ENCODE results near the gene CES3. TPM values are rescaled to one million over a fixed set of nuclear protein-coding genes. Genes with fewer than 3 reads are reported as not detected.

The CES3 gene
- total RNA-seq, 2 experiments from 2014 or later: 1.6 to 3.0 TPM

DNA sequence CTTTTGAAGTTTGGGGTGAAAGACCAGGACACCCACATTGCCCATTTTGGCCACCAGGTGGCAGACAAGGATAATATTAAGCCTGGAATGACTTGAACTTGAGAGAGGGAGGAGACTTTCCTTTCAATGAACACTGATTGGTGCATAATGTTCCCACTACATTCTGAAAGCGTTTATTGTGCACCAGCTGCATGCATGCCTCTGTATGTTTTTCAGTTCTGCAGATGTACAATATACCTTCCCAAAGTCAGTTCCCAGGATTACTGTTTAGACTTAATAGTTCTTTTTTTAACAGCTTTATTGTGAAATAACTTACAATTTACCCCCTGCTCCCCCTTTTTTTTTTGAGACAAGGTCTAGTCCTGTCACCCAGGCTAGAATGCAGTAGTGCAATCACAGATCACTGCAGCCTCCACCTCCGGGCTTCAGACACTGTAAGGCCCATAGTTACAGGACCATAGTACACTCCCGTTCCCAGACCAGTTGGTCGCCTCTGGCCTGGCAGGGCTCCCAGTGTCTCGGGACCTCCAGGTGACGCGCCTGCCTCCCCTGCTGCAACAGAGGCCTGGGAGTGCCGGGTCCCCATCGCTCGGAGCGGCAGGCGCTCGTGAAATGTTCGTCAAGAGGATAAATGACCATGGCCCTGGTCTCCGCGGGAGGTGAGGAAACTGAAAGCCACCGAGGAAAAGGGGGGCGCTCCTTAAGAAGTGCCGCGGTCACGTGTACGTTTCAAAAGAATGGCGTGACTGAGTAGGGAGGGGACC, 13.6 kb upstream of the CES3 start:
- no peak overlapping the region for H3K27ac Mint-ChIP-seq
- ChIA-PET CTCF (interaction anchor here (0.6 to 1.3 kb wide), 11 partner anchors 9 to 250 kb away, joined by 3 to 7 read pairs (median 4); partner anchors contain the start of genes CES3, FBXL8, HSF4 and TRADD), POLR2A (interaction anchor here (0.6 kb wide), 1 partner anchor 397 kb away, joined by 4 read pairs; no protein-coding TSS in a partner anchor)
- H3K9me3 Mint-ChIP-seq: no peaks in the 10 kb centered on the region
- H3K36me3 Mint-ChIP-seq: peaks cover 7% of the 10 kb centered on the region
- intact Hi-C loops (cut with micrococcal nuclease): loop anchor here (2.0 kb wide), 2 partner anchors 53 to 211 kb away; partner anchors contain the start of genes FBXL8 and TRADD
- peak; percentile 91 for DNase-seq
- H3K4me1 Mint-ChIP-seq (ENCODE audit: low read depth): peaks cover 19% of the 10 kb centered on the region
- peaks cover 31% of the 10 kb centered on the region for H3K27me3 Mint-ChIP-seq
- H3K4me3 Mint-ChIP-seq: peak overlapping the region; percentile 72

DNA sequence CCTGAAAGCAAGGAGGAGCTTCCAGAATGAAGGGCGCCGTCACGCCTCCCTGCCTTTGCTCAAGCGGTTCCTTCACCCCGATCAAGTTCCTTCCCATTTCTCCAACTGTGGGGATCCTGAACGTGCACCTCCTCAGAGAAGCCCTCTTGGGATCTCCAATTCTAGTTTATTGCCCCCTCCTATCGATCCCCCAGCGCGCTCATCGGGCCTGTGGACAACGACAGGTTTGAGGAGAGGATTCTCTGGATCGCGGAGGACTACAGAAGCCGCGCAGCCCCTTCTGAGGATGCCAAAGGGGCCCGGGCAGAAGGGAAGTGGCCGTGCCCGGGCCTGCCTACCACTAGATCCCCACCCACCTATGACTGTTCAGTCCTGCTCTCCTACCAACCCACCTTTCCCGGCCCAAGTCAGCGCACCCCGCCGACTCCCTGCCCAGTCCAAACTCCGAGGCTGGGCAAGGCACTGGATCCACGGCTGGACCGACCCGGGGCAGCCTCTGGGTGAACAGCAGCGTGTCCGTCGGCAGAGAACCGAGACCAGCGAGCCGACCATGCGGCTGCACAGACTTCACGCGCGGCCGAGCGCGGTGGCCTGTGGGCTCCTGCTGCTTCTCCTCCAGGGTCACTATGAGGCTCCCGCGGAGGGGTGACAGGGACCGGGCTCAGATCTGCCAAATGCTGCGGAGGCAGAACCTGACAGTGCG, 12.8 kb upstream of the CES3 start:
- CTCF ChIA-PET: interaction anchor here (1.1 to 1.3 kb wide), 4 partner anchors 13 to 207 kb away, joined by 3 to 7 read pairs (median 6); partner anchors contain the start of gene CES3
- Mint-ChIP-seq H3K4me1 (ENCODE audit: low read depth) (peaks cover 19% of the 10 kb centered on the region), H3K4me3 (peak overlapping the region; percentile 72), H3K27ac (no peak overlapping the region), H3K27me3 (peaks cover 36% of the 10 kb centered on the region), H3K9me3 (no peaks in the 10 kb centered on the region), H3K36me3 (peaks cover 2% of the 10 kb centered on the region)
- DNase-seq: no peak
- POLR2A ChIA-PET: no interaction called here
- intact Hi-C loops (cut with micrococcal nuclease): no loop called here

DNA sequence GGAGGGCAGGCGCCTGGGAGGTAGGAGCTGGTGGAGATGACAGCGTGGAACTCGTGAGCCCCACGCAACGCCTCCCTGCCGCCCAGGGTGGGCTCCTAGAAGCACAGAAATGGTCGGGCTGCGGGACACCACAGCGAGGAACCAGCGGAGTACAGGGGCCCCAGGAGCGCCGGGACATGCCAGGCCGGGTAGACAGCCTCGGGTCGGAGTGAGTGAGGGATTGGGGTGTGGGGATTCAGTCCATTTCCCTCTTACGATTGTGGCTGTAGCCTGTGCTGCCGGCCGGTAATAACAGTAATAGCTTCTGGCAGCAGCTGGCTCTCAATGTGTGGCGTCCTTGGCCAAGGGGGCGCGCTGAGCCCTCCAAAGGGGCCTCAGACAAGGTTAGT, 12.2 kb upstream of the CES3 start:
- Mint-ChIP-seq H3K27me3 (peaks cover 37% of the 10 kb centered on the region), H3K27ac (no peak overlapping the region), H3K36me3 (peaks cover 2% of the 10 kb centered on the region), H3K4me3 (peak overlapping the region; percentile 72), H3K4me1 (ENCODE audit: low read depth) (peaks cover 19% of the 10 kb centered on the region), H3K9me3 (no peaks in the 10 kb centered on the region)
- no peak for DNase-seq
- ChIA-PET CTCF (interaction anchor here (1.1 to 1.2 kb wide), 2 partner anchors 95 to 236 kb away, joined by 3 to 4 read pairs; no protein-coding TSS in a partner anchor), POLR2A (interaction anchor here (0.7 kb wide), 1 partner anchor 15 kb away, joined by 3 read pairs; no protein-coding TSS in a partner anchor)
- intact Hi-C loops (cut with micrococcal nuclease): no loop called here

DNA sequence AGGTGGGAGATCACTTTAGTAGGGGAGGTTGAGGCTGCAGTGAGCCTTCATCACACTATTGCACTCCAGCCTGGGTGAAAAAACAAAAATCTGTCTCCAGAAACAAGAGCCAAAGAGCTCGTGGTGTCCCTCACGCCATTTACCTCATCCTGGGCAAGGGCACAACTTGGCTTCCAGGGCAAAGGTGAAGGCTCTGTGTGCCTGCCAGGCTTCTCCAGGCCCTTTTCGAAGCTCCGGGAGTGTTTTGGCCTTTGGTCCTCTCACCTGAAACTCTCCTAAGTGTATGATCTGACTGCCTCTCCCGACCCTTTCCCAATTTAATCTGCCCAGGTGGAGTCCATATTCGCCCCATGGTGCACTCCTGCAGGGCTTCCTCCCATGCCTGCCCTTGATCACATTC, 11.6 kb upstream of the CES3 start:
- H3K4me3 Mint-ChIP-seq: no peak overlapping the region
- intact Hi-C loops (cut with micrococcal nuclease): no loop called here
- H3K36me3 Mint-ChIP-seq: peaks cover 2% of the 10 kb centered on the region
- peaks cover 19% of the 10 kb centered on the region for H3K4me1 Mint-ChIP-seq (ENCODE audit: low read depth)
- no peaks in the 10 kb centered on the region for H3K9me3 Mint-ChIP-seq
- H3K27ac Mint-ChIP-seq: no peak overlapping the region
- ChIA-PET CTCF (interaction anchor here (1.1 to 1.2 kb wide), 2 partner anchors 95 to 235 kb away, joined by 3 to 4 read pairs; no protein-coding TSS in a partner anchor), POLR2A (interaction anchor here (0.7 kb wide), 1 partner anchor 16 kb away, joined by 3 read pairs; no protein-coding TSS in a partner anchor)
- DNase-seq: no peak
- peaks cover 40% of the 10 kb centered on the region for H3K27me3 Mint-ChIP-seq

DNA sequence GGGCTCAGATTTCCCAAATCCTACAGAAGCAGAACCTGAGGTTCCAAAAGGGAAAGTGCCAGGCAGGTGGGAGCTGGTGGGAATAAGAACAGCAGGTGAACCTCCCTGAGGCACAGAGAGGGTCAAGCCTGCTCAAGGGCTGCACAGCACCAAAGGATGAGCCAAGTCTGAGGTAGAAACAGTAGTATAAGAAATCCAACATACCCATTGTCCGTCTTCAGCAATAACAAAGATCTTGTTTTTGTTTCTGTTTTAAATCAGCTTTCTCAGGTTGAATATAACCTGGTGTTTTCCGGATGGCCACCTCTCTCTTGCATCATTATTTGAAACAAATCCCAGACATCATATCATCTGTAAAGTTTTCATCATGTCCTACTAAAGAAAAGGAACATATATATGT, 10.6 kb upstream of the CES3 start:
- POLR2A ChIA-PET: no interaction called here
- DNase-seq: no peak
- CTCF ChIA-PET: interaction anchor here (0.6 kb wide), 1 partner anchor 187 kb away, joined by 4 read pairs; no protein-coding TSS in a partner anchor
- no peaks in the 10 kb centered on the region for H3K9me3 Mint-ChIP-seq
- intact Hi-C loops (cut with micrococcal nuclease): no loop called here
- peaks cover 40% of the 10 kb centered on the region for H3K27me3 Mint-ChIP-seq
- no peak overlapping the region for H3K27ac Mint-ChIP-seq
- H3K36me3 Mint-ChIP-seq: peaks cover 2% of the 10 kb centered on the region
- H3K4me3 Mint-ChIP-seq: no peak overlapping the region
- peaks cover 19% of the 10 kb centered on the region for H3K4me1 Mint-ChIP-seq (ENCODE audit: low read depth)

DNA sequence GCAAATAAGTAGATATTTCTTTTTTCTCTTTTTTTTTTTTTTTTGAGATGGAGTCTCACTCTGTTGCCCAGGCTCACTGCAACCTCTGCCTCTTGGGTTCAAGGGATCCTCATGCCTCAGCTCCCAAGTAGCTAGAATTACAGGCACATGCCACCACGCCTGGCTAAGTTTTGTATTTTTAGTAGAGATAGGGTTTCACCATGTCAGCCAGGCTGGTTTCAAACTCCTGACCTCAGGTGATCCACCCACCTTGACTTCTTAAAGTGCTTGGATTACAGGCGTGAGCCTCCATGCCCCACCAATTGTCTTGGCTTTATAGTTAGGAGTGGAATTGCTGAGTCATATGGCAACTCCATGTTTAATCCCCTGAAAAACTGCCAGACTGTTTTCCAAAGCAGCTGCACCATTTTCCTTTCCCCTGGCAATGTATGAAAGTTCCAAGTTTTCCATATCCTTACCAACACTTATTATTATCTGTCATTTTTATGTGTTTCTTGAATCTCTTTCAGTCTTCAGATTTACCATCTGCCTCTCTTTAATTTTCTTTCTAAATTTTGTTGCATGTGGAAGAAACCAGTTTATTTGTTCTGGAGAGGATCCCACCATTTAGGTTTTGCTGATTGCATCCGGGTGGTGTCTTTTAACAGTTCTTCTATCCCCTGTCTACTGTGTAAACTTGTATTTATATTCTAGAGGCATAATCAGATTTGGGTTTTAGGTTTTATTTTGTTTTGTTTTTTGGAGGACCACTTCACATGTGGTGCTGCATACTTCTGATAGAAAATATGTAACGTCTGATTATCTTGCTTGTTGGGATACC, 9.9 kb upstream of the CES3 start:
- intact Hi-C loops (cut with micrococcal nuclease): no loop called here
- ChIA-PET CTCF (interaction anchor here (1.3 to 1.8 kb wide), 2 partner anchors 10 to 28 kb away, joined by 3 to 6 read pairs; partner anchors contain the start of gene CES3), POLR2A (no interaction called here)
- Mint-ChIP-seq H3K9me3 (no peaks in the 10 kb centered on the region), H3K4me3 (no peak overlapping the region), H3K27ac (no peak overlapping the region), H3K4me1 (ENCODE audit: low read depth) (peaks cover 19% of the 10 kb centered on the region), H3K27me3 (peaks cover 40% of the 10 kb centered on the region), H3K36me3 (peaks cover 2% of the 10 kb centered on the region)
- DNase-seq: no peak

DNA sequence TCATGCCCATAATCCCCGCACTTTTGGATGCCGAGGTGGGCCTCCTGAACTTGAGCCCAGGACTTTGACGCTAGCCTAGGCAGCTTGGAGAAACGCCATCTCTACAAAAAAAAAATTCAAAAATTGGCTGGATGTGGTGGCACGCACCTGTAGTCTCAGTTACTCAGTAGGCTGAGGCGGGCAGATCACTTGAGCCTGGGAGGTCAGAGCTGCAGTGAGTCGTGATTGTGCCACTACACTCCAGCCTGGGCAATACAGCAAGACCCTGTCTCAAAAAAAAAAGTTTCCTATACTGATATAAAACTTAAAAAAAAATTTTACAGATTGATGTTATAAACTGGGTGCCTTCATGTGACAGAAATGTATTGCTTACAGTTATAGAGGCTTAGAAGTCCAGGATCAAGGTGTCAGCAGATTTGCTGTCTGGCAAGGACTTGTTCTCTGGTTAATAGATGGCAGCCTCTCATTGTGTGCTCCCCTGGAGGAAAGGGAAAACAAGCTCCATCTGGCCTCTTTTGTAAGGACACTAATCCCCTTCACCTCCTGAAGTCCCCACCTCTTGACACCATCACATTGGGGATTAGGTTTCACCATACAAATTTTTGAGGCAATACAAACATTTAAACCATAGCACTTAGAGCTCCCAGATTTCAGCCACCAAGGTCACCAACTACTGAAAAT, 8.5 kb upstream of the CES3 start:
- CTCF ChIA-PET: interaction anchor here (0.6 to 2.9 kb wide), 10 partner anchors 9 to 976 kb away, joined by 3 to 31 read pairs (median 4); partner anchors contain the start of genes CES3 and EXOC3L1
- no peak for DNase-seq
- Mint-ChIP-seq H3K36me3 (peaks cover 2% of the 10 kb centered on the region), H3K27me3 (peaks cover 40% of the 10 kb centered on the region), H3K4me1 (ENCODE audit: low read depth) (peaks cover 15% of the 10 kb centered on the region), H3K9me3 (no peaks in the 10 kb centered on the region), H3K27ac (no peak overlapping the region), H3K4me3 (no peak overlapping the region)
- POLR2A ChIA-PET: no interaction called here
- intact Hi-C loops (cut with micrococcal nuclease): no loop called here

DNA sequence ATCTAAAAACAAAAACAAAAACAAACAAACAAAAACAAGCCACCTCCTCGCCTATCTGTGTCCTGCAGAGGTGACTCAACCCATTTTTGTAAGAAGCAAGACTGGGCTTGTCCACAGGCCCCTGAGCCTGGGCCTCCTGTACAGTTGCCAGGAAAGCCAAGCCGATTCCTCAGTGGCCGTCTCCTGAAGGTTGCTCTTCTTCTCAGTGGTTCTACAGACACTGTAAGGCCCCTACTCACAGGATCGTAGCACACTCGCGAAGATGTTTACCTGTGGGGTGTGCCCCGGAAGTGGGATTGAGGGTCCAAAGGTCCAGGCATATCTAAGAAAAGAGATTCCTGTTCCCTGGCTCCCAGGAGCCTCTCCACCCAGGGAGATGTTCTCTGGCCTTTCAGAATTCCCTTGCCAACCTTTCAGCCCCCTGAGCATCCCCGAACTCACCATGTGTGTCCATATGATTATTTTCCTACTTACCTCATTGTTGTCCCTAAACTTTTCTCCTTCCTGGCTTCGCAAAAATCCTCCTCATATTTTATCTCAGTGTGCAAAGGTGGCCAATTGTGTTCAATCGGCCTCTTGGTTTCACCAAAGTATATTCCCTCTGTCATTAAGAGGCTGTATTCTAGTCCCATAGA, 7.5 kb upstream of the CES3 start:
- Mint-ChIP-seq H3K27ac (peak overlapping the region; percentile 9), H3K9me3 (no peaks in the 10 kb centered on the region), H3K4me3 (no peak overlapping the region), H3K36me3 (peaks cover 2% of the 10 kb centered on the region), H3K4me1 (ENCODE audit: low read depth) (peaks cover 18% of the 10 kb centered on the region), H3K27me3 (peaks cover 37% of the 10 kb centered on the region)
- intact Hi-C loops (cut with micrococcal nuclease): loop anchor here (1.0 kb wide), 2 partner anchors 24 to 62 kb away; no protein-coding TSS in a partner anchor
- DNase-seq: no peak
- CTCF ChIA-PET: interaction anchor here (0.6 to 2.9 kb wide), 24 partner anchors 9 to 494 kb away, joined by 3 to 31 read pairs (median 4); partner anchors contain the start of genes B3GNT9, EXOC3L1 and NOL3
- POLR2A ChIA-PET: interaction anchor here (0.6 to 0.9 kb wide), 2 partner anchors 13 to 20 kb away, joined by 3 to 5 read pairs; no protein-coding TSS in a partner anchor

DNA sequence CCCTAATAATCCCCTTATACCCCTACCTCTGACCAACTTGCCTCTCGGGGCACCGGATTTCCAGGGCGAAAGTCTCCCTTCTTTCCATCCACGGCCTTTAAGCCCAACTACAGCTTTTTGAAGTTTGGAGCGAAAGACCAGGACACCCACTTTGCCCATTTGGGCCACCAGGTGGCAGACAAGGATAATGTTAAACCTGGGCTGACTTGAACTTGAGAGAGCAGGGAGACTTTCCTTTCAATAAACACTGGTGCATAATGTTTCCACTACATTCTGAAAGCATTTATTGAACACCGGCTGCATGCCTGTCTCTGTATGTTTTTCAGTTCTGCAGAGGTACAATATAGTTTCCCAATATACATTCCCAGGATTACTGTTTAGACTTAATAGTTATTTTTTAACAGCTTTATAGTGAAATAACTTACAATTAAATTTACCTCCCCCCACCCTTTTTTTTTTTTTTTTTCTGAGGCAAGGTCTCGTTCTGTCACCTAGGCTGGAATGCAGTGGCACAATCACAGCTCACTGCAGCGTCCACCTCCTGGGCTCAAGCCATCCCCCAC, 6.9 kb upstream of the CES3 start:
- Mint-ChIP-seq H3K4me3 (no peak overlapping the region), H3K36me3 (peaks cover 2% of the 10 kb centered on the region), H3K27me3 (peaks cover 31% of the 10 kb centered on the region), H3K27ac (peak overlapping the region; percentile 9), H3K4me1 (ENCODE audit: low read depth) (peaks cover 15% of the 10 kb centered on the region), H3K9me3 (no peaks in the 10 kb centered on the region)
- DNase-seq: peak; percentile 88
- POLR2A ChIA-PET: interaction anchor here (0.6 to 0.9 kb wide), 2 partner anchors 12 to 21 kb away, joined by 3 to 5 read pairs; no protein-coding TSS in a partner anchor
- CTCF ChIA-PET: interaction anchor here (0.6 to 2.9 kb wide), 24 partner anchors 9 to 494 kb away, joined by 3 to 31 read pairs (median 4); partner anchors contain the start of genes B3GNT9 and NOL3
- intact Hi-C loops (cut with micrococcal nuclease): loop anchor here (1.0 kb wide), 2 partner anchors 23 to 61 kb away; no protein-coding TSS in a partner anchor
